ENCODE data around the gene SSTR4.

Gene SSTR4

DNA sequence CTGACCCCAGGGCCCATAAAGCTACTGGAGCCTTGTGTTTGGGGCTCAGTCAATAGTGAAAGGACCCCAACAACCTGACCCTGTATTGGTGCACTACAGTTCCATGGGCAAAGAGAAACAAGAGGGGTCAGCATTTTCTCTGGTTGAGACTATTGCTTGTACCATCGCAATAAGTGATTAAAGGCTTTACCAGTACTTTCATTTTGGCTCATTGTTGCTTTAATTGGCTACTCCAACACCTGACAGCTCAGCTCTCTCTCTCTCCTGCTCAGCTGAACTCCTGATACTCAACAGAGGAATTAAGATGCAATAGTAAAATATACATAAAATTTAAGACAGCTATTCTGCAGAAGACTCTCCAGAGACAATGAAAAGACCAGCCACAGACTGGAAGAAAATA is 33.2 kb downstream of the SSTR4 start:
- no peak for DNase-seq

DNA sequence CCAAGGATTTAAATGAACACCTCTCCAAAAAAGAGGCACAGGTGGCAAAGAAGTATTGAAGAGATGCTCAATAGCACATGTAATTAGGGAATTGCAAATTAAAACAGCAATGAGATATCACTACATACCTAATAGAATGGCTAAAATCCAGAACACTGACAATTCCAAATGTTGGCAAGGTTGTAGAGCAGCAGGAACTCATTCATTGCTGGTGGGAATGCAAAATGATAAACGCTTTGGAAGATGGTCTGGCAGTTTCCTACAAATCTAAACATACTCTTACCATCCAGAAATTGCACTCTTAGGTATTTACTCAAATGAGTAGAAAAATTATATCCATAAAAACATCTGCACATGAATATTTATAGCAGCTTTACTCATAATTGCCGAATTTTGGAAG is 34.0 kb downstream of the SSTR4 start:
- DNase-seq, result no peak

DNA sequence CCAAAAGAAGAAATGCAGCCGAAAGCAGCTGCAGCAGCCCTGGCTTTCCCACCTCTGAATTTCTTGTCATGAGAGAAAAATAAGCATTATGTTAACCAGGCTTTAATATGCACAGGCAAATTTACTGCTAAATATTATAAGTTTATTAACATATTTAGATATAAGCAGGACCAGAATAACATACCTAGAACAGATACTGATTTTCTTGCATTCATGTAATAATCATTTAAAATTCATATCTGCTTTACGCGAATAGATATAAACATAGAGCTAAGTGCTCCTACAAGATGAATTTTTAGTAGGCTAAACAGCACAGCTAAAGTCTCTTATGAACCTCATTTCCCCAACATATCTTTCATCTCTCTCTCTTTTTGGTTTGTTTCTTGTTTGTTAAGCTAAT is 36.3 kb downstream of the SSTR4 start:
- no peak for DNase-seq

DNA sequence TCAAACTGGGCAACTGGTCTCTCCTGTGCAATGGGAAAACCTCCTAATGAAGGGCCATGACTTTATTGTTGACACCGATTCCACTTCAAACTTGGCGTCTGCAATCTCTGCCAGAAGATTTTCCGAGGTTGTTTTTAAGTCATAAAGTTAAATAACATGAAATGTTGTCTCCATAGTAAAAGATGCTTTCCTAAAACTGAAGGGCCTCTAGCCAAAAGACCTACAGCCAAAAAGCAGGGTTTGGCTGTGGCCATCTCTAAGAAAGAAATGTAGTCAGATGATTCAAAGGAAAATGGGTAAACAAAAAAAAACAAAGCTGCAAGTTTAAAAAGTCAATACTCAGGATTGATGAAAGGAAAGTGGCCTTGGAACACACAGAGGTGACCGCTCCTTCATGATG is 36.9 kb downstream of the SSTR4 start:
- no peak for DNase-seq

DNA sequence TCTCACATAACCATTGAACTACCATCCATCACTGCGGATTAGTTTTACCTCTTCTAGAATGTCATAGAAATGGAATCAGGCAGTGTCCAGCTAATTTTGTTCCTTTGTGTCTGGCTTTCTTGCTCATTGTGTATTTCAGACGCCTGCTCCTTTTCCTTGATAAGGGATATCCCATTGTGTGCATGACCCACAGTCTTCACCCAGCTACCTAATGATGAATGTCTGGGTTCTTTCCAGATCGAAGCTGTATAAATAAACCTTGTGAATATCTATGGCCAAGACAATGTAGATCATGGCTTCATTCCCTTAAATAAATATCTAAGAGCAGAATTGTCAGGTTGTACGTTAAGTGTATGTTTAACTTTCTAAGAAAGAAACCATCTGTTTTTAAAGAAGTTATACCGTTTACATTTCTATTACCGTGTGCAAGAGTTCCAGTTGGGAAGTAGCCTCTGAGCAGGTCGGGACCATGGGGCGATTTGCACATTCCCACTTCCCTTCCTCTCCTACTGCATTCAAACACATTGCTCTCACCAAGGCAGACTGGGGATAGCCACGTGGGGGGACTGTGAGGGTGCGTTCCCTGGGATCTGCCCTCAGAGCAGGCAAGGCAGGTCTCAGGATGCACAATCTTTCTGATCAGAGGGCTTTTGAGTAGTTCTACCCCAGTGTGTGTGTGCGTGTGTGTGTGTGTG is 37.9 kb downstream of the SSTR4 start:
- DNase-seq, result no peak

DNA sequence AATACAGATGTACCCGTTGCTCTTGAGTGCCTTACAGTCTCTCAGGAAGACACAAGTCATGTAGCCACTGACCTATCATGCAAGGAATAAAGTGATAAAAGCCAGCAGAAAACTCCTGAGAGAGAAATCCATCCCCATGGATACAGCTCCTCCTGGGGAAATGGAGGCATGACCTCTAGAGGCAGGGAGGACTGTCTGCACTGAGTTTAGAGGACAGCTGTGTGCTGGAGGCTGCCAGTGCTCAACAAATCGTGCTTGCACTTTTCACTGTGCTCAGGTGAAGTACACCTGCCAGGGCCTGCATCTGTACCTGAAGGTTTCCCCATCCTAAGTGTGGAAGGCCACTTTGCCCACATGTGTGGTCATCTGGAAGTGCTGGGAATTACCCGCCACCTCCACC is 38.9 kb downstream of the SSTR4 start:
- DNase-seq, result no peak

DNA sequence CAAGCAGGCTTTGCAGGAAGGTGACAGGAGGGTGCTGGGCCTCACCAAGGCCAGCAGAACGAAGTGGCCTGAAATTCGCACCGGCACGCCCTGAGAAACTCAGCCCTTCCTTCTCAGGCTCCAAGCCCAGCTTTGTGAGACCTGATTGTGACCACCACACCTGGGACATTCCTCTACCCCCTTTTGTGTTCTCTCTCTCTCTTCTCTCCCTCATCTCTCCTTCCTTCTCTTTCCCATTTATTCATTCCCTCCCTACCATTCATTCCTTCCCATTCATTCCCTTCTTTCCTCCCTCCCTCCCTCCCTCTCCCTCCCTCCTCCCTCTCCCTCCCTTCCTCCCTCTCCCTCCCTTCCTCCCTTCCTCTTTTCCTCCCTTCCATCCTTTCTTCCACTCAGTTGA is 42.2 kb downstream of the SSTR4 start:
- no peak for DNase-seq

DNA sequence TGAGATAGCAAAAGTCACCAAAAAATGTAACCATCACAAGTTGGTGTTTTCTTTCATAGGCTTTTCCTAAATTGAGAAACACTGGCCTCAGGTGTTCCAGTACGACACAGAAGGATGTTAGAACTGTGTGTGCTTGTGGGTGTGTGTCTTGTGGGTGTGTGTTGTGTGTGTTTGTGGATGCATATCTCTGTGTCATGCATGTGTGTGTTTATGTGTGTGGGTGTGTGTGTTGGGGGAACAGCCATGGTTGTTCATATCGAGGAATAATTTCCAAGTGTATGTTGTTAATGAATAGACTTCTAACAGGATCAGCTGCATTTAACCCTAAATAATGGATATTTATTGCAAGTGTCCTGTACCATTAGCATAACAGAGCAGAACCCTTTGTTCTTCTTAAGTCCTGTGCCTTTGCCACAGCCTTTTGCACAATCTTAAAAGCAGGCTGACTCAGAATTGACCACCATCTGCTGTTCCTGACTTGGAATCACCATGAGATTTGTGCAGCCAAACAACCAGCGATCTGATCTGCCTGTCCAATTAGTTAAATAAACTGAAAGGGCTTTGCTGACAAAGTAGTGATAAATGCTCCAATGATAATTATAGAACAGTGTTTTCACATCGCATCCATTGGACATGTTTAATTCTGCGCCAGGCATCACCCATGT is 43.4 kb downstream of the SSTR4 start:
- DNase-seq, result no peak

DNA sequence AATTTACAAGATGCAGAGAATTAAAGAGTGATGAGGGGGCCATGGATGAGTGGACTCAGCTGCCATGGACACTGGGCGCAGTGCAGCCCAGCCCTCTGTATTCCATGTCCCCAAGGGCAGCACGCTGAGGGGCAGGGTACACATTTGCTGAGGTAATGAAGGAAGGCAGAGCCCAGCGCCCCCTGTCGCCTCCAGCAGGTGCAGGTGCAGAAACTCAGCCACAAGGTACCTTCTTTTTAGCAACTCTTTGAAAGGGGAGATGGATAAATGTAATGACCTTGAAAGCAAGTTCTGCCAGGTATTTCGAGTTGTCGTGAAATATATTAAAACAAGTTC is 43.9 kb downstream of the SSTR4 start:
- no peak for DNase-seq

DNA sequence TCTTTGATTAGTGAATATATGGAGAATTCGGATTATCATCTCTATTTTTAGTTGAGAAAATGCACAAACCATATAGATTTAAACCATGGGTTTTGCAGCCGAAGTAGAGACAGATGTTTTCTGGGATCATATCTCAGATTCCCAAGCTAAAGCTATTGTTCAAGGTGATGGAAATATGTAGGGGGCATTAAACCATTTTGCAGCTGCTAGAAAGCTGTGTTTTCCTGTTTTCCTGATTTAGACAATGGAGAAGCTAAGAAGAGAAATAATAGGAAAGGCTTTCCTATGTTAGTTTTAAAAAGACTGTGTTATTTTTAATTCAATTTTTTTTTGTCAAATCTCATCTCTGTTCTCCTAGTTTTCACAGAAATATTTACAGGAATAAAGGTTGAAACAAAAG is 44.8 kb downstream of the SSTR4 start:
- DNase-seq, result no peak

DNA sequence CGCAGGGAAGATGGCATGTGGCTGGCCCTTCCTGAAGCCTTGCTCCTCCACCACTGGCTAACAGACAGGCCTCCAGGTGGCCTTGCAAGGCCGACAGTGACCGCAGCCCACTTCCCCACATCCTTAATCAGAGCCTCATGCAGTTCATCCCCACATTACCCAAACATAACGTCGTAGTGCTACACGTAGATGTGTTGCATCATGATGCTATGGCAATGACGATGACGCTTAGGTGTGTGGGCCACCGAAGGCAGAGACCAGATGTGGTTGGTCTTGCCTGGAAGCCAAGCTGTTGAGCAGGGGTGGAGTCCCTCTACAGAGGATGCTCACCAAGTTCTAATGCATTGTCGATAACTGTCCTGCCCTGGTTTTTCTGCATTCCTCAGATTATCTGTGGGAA is 45.4 kb downstream of the SSTR4 start:
- no peak for DNase-seq

DNA sequence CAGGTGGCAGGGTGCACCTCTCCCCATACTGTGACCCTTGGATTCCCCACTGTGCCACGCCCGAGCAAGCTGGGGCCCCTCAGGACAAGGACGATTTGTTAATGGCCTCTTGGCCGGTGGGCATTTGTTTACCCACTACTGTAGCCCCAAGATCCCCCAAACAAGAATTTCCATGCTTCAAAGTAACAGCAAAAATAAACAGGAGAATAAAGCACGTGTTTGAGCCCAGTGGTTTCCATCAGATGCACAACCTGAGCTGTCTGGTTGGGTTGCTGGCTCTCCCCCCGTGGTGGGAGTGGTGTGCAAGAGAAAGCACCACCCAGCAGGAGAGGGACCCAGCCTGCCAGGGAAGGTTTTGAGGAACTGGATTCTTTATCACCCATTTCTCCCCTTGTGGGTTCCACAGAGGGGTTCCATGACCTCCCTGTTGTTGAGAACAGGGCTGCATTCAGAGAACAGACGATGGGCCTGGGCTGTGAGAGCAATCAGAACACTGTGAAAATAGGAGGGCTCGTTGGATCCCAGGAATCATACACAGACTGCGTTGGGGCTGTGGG is 46.2 kb downstream of the SSTR4 start:
- DNase-seq, result no peak

DNA sequence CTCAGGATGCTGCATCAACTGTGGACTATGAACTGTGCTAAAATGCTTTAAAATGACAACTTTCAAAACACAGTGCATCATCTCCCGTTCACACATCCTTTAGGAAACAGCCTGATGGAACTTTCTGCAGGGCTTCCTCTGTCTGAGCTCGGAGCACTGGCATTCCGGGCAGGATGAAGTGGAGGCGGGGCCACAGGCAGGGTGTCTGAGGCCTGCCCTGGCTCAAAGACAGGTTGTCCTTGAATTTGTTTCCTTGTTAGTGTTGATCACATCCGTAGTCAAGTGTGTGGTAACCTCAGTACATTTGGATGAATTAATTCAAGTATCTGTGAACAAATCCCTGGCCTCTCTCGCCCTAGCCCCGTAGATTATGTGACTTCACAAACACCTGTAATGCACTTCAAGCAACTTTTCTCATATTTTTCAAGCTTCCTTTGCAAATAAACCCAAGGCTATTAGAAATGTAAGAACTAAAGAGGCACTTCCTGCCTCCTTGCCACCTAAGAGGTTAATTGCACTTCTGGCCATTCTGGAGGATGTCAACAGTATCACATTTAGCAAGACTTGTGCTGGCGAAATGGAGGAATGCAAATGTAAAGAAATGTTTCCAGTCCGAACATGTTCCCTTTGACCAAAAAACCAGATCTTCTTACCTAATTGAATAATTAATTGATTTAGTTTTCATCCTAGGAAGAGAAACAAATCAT is 47.9 kb downstream of the SSTR4 start:
- DNase-seq, result no peak

DNA sequence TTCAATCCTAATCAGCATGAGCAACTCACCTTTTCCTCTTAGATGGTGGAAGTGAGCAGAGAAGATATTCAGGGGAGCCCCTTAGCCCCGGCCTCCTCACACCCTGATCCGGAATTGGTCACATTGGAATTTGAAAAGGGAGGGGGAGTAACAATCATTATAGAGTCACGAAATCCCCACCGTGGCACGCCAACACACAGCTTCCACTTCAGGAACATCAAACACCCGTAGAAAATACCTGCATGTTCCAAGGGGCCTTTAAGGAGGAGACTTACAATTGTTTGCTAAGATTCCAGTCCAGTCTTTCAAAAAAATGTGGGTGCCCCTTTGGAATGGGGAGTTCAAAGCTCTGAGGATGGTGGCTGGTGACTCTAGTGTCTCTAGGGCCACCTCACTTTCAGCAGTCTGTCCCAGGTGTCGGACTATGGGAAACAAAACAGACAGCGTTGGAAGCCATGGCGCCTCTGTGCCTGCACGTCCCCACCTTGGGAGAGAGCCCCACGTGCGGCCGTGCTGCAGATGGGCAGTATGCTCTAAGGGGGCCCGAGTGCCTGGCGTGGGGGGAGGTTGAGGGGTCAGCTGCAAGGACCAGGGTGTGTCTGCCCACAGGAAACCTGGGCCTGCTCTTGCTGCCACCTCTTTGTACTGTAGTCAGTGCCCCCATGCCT is 48.6 kb downstream of the SSTR4 start:
- DNase-seq, result no peak

DNA sequence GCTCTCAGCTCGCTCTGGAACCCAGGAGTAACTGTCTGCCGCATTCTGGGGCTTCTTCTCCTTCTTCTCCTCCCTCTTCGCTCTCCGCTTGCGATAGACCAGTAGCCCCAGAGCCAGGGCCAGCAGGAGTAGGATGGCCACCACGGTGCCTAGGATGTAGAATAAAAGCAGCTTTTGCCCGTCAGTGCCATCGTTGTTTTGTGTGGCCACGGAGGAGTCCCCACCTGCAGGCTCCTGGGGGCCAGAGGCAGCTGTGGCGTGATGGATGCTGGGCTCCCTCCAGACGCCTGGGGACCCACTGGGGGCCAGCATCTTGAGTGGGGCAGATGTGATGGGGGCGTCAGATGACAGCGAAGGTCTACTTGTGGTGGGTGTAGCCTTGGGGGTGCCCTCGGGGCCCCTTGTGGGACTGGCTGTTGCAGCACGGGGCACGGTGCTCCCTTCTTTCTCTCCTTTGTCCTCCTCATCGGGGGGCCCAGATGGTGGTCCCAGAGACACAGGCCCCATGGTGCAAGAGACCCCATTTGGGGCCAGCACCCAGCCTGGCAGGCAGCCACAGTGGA is 49.3 kb downstream of the SSTR4 start:
- no peak for DNase-seq

DNA sequence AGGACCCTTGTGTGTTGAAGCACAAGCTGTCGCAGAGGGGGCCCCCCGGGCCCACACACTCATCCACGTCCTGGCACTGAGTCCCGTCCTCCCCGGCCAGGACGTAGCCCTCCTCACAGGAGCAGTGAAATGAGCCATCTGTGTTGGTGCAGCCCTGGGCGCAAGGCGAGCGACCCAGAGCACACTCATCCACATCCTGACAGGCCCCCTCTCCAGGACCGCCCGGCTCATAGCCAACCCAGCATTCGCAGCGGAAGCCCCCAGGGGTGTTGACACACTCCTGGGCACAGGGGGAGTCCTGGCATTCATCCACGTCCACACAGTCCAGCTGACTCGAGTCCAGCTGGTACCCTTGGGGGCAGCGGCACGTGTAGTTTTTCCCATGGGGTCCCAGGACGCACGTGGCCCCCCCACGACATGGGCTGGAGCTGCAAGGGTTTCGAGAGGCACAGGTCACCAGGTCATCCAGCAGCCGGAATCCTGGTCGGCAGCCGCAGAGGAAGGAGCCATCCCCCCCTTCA is 49.8 kb downstream of the SSTR4 start:
- DNase-seq, result no peak

DNA sequence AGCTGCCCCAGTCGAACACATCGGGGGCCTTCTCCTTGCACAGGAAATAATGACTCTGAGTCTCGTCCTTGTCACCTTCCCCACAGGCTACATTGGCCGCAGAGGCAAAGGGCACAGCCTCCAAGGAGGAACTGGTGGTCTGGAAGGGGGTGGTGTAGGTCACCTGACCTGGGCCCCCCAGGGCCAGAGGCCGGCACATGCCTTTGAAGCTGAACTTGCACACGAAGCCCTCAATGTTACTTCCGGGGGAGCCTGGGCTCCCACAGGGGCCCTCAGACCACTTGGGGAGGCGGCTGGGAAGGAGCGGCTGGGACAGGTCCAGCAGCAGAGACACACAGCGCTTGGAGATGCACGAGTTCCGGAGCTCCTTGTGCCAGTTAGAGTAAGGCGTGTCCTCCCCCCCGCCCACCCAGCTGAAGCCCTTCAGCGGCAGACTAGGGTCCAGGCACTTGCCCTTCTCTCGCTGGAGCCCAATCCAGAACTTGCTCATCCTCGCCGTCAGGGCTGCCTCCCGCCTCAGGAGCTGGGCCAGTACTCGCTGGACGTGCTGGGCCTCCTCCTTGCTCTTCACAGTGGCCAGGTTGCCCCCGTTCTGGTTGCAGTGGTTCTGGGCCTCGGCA is 50.4 kb downstream of the SSTR4 start:
- no peak for DNase-seq

DNA sequence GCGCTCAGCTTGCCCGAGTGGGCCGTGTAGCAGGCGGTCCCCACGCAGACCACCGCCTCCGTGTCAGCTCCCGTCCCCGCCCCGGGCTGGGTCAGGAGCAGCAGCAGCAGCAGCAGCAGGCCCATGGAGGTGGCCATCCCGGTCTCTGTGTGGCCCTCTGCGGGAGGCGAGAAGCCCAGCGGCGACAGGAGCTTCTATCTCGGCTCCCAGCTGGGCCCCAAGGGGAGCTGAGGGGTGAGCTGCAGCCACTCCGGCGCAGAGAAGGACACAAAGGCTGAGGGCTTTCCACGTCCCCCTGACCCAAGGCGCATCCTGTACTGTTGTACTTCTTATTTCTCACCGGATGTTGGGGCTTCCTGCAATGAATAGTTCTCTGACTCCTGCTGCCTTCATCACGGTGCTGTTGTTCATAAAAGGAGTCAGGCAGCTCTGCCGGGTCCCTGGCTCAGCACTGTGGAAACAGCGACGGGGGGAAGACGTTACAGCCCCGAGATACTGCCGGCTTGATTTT is 51.0 kb downstream of the SSTR4 start, which contains the start of gene CD93:
CD93 (minus strand) TSS at position 269 of the 511 bp plus-strand sequence; CDS start at position 137, 132 bp downstream.
- DNase-seq, result no peak

DNA sequence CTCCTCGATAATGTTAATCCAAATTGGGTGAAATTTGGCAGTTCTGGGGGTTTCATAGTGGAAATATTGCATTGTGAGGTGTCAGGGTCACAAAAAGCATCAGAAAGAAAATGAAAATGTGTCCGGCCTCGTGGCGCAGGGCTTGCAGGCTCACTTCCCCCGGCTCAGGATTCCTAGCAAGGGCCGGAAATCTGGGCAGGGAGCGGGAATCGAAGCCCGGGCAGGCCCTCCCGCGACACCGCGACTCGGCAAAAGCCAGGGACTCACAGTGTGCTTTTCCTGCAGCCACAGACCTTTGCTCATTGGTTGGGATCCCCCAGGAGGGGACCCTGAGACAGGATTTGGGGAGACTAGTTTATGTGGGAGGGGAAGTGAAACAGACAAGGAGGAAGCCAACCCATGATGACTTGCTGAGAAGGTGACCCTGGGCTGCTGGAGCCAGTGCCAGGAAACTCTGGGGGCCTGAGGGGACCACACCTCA is 51.9 kb downstream of the SSTR4 start:
- DNase-seq, result no peak

DNA sequence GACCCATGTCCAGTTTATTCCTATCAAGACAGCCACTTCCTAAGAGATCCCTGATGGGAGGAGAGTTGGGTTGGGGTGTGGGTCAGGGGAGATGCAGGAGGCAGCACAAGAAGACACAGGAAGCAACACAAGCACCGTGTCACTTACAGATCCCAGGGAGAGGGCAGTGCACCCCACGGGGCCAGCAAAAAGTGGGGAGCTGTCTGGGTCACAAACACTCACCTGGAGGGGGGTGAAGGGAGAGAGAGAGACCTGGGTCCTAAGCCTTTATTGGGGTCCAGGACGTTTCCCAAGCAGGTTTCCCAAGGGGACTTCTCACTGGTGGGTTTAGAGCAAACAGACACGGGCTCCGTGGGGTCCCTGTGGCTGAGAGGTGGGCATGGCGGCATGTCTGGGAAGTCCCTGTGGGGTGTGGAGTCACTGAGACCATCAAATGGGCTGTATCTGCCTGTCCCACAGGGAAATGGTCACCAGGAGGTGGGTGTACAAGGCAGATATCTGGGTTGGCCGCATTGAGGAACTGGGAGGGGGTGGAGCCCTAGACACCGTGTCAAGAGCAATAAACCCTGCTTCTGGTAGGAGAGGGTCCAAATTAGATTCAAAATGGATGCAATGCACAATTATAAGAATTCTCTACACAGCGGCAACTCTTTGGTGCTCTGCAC is 52.6 kb downstream of the SSTR4 start:
- DNase-seq, result no peak

Data from stimulated activated CD4-positive, alpha-beta T cell treated with anti-CD3 and anti-CD28 coated beads, Interleukin-4, amount 100 ng/mL, for 24 hours (primary cell).